Measurements from ENCODE around the gene HABP2. TPM values are rescaled to one million over a fixed set of nuclear protein-coding genes. Genes with fewer than 3 reads are reported as not detected.

The HABP2 gene
- total RNA-seq, 1 donor, result not detected

- TF ChIP-seq CTCF (IDR thresholded peaks at IDR 0.05; ENCODE audit: insufficient read depth, low read length), result no peak
- no peak for DNase-seq (ENCODE audit: low read depth)
- H3K4me3 ChIP-seq (ENCODE audit: low read depth, low read length), result no peak overlapping the region
Observed at GRCh38 chr10:113520261-113520660, 32.6 kb upstream of the HABP2 start.

DNA sequence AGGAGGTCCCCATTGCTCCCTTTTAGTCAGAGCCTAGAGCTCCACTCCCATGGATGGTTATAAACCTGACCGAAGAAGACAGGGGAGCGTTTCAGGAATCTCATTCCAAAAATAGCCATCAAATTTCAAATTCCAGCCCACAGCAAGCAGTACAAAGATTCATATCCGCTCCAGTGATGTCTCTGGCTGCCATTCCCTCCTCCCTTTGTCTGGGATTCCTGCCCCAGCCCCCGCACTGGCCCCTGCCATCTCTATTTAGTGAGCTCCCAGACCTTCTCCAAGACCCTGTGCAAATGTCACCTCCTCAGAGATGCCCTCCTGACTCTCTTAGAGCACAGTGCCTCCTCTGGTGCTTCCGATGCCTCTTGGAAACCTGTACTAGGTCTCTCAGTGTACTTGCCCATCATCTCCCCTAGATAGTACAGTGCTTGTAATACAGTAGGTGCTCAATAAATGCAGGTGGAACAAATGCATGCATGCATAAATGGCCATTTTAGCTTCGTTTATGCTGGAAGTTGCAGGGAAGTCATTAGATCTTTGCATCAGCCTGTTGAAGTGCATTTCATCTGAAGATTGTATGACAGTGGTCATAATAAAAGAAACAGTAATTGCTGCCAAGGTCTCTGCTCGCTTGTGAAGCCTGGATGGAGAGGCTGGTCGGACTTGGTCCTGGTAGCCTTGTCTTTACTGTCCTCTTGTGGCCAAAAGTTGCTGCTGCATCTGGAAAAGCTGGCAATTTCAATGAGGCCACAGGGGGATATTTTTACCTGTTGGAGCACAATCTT is 32.0 kb upstream of the HABP2 start:
- peak; percentile 82 for DNase-seq (ENCODE audit: low read depth)
- TF ChIP-seq CTCF (IDR thresholded peaks at IDR 0.05; ENCODE audit: insufficient read depth, low read length), result peak; percentile 100
- no peak overlapping the region for H3K4me3 ChIP-seq (ENCODE audit: low read depth, low read length)

DNA sequence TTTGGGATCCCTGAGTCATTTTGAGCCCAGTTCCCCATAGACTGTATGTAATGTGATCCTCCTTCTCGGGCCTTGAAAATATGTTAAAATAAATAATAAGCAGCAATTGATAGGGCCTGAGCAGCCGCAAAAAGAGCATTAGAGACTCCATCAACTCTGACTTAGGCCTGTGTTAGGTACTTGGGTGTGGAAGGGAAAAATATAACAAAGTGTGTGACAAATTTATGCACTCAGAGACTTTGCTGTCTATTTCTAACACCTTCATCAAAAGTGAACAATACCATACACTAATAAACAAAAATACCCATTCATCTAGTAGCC is 31.4 kb upstream of the HABP2 start:
- no peak for TF ChIP-seq CTCF (IDR thresholded peaks at IDR 0.05; ENCODE audit: insufficient read depth, low read length)
- H3K4me3 ChIP-seq (ENCODE audit: low read depth, low read length), result no peak overlapping the region
- no peak for DNase-seq (ENCODE audit: low read depth)

GRCh38 chr10:113522460-113522859 is 30.4 kb upstream of the HABP2 start:
- no peak overlapping the region for H3K4me3 ChIP-seq (ENCODE audit: low read depth, low read length)
- no peak for DNase-seq (ENCODE audit: low read depth)
- no peak for TF ChIP-seq CTCF (IDR thresholded peaks at IDR 0.05; ENCODE audit: insufficient read depth, low read length)

DNA sequence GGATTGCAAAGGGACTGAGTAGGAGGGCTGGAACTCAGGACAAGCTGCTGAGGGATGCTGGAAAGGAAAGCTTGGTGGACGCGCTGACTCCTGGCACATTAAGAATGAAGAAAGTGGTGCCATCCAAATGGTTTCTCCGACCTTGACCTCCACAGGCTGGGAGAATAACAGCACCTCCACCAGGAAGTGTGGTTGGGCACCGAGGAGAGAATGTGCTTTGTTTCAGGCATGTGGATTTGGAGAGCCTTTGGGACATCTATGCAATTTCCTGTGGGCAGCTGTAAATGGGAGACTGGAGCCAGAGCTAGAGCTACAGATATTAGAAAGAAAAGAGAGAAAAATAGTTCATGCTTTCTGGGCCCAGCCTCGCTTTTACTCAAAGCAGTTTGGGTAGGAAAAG is 29.8 kb upstream of the HABP2 start:
- TF ChIP-seq CTCF (IDR thresholded peaks at IDR 0.05; ENCODE audit: insufficient read depth, low read length), result no peak
- no peak overlapping the region for H3K4me3 ChIP-seq (ENCODE audit: low read depth, low read length)
- peak; percentile 12 for DNase-seq (ENCODE audit: low read depth)

GRCh38 chr10:113523628-113524027 is 29.2 kb upstream of the HABP2 start:
- no peak overlapping the region for H3K4me3 ChIP-seq (ENCODE audit: low read depth, low read length)
- TF ChIP-seq CTCF (IDR thresholded peaks at IDR 0.05; ENCODE audit: insufficient read depth, low read length), result no peak
- DNase-seq (ENCODE audit: low read depth), result no peak

DNA sequence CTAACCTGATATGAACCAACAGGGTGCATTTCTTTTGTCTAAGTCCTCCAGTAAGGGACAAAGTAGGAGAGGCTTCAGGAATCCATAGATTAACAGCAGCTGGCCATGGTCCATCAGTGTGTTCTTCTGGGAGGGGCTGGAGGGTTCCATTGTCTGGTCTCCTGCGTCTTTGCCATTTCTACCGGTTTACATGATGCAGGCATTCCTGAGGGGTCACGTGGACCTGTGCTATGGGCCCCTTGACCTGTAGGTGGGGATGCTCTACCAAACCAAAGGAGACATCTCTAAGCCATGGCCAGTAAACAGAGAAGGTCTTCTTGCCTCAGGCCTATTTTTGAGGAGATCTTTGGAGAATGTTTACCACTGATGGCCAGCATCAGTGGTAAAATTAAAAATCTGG is 28.7 kb upstream of the HABP2 start:
- DNase-seq (ENCODE audit: low read depth), result no peak
- no peak for TF ChIP-seq CTCF (IDR thresholded peaks at IDR 0.05; ENCODE audit: insufficient read depth, low read length)
- H3K4me3 ChIP-seq (ENCODE audit: low read depth, low read length), result no peak overlapping the region

Measured in fibroblast of the aortic adventitia (primary cell).